ENCODE measurements around the gene DMRTA1. TPM values are rescaled to one million over a fixed set of nuclear protein-coding genes. Genes with fewer than 3 reads are reported as not detected.
"Not testable (repeated sequence)": the region's sequence is repeated elsewhere in the genome, so short reads cannot be mapped to it uniquely, and the experiment has no call there.

Gene DMRTA1
- total and polyA plus RNA-seq, 7 experiments from 2014 or later: 0.10 TPM; not detected in 6

- Histone ChIP-seq H3K36me3 (ENCODE audit: control insufficient read depth in 2 of 3, insufficient read depth in 3 of 3, low read length in 3 of 3) (no peaks in the 10 kb centered on the region), H3K9me3 (ENCODE audit: control insufficient read depth in 2 of 3, low read length in 3 of 3) (no peaks in the 10 kb centered on the region), H3K4me3 (ENCODE audit: low read length) (no peak overlapping the region), H3K27me3 (ENCODE audit: control insufficient read depth in 2 of 2, insufficient read depth in 2 of 2, low read length in 2 of 2) (peaks cover 0 to 2% of the 10 kb centered on the region in 2 donors), H3K4me1 (ENCODE audit: control insufficient read depth in 2 of 2, insufficient read depth in 2 of 2, low read length in 2 of 2) (no peaks in the 10 kb centered on the region), H3K27ac (ENCODE audit: low read depth, low read length) (no peak overlapping the region)
- ATAC-seq: no peak
- no peaks in the 10 kb centered on the region for H3K36me3 Mint-ChIP-seq
- H3K27me3 Mint-ChIP-seq: peaks cover 8 to 62% (median 23%) of the 10 kb centered on the region in 5 donors
- no peaks in the 10 kb centered on the region for H3K9me3 Mint-ChIP-seq
- ChIA-PET CTCF (no interaction called here), POLR2A (no interaction called here)
- no peak for DNase-seq
- no peak overlapping the region for H3K27ac Mint-ChIP-seq
- no peak overlapping the region for H3K4me3 Mint-ChIP-seq
- intact Hi-C loops (cut with micrococcal nuclease): loop anchor here in 1 of 2 donors (10.0 kb wide), 2 partner anchors 420 to 450 kb away; partner anchors contain the start of gene CDKN2B
- H3K4me1 Mint-ChIP-seq: no peaks in the 10 kb centered on the region
These were observed 8.6 kb downstream of the DMRTA1 start for GRCh38 chr9:22455181-22455580.

- H3K36me3 Mint-ChIP-seq: no peaks in the 10 kb centered on the region
- H3K4me3 ChIP-seq (ENCODE audit: low read length): no peak overlapping the region
- peaks cover 0 to 52% (median 15%) of the 10 kb centered on the region in 5 donors for H3K27me3 Mint-ChIP-seq
- DNase-seq: no peak
- intact Hi-C loops (cut with micrococcal nuclease): loop anchor here in 1 of 2 donors (10.0 kb wide), 2 partner anchors 423 to 453 kb away; partner anchors contain the start of gene CDKN2B
- H3K4me1 Mint-ChIP-seq: no peaks in the 10 kb centered on the region
- no peaks in the 10 kb centered on the region for H3K4me1 ChIP-seq (ENCODE audit: control insufficient read depth in 2 of 2, insufficient read depth in 2 of 2, low read length in 2 of 2)
- ATAC-seq: no peak
- POLR2A ChIA-PET: no interaction called here
- no peaks in the 10 kb centered on the region for H3K9me3 ChIP-seq (ENCODE audit: control insufficient read depth in 2 of 3, low read length in 3 of 3)
- no peak overlapping the region for H3K4me3 Mint-ChIP-seq
- no peak overlapping the region for H3K27ac Mint-ChIP-seq
- no peak overlapping the region for H3K27ac ChIP-seq (ENCODE audit: low read depth, low read length)
- no peaks in the 10 kb centered on the region for H3K9me3 Mint-ChIP-seq
- H3K27me3 ChIP-seq (ENCODE audit: control insufficient read depth in 2 of 2, insufficient read depth in 2 of 2, low read length in 2 of 2): no peaks in the 10 kb centered on the region
- CTCF ChIA-PET: no interaction called here
- H3K36me3 ChIP-seq (ENCODE audit: control insufficient read depth in 2 of 3, insufficient read depth in 3 of 3, low read length in 3 of 3): no peaks in the 10 kb centered on the region
These were observed 10.8 kb downstream of the DMRTA1 start for GRCh38 chr9:22457448-22457847.

GRCh38 chr9:22463205-22463604 lies 16.6 kb downstream of the DMRTA1 start:
- Histone ChIP-seq H3K9me3 (ENCODE audit: control insufficient read depth in 2 of 3, low read length in 3 of 3) (no peaks in the 10 kb centered on the region), H3K36me3 (ENCODE audit: control insufficient read depth in 2 of 3, insufficient read depth in 3 of 3, low read length in 3 of 3) (no peaks in the 10 kb centered on the region), H3K4me1 (ENCODE audit: control insufficient read depth in 2 of 2, insufficient read depth in 2 of 2, low read length in 2 of 2) (no peaks in the 10 kb centered on the region), H3K27ac (ENCODE audit: low read depth, low read length) (no peak overlapping the region), H3K27me3 (ENCODE audit: control insufficient read depth in 2 of 2, insufficient read depth in 2 of 2, low read length in 2 of 2) (no peaks in the 10 kb centered on the region), H3K4me3 (ENCODE audit: low read length) (no peak overlapping the region)
- H3K27me3 Mint-ChIP-seq: peaks cover 0 to 18% (median under 1%) of the 10 kb centered on the region in 5 donors
- no peak overlapping the region for H3K4me3 Mint-ChIP-seq
- ChIA-PET POLR2A (no interaction called here), CTCF (interaction anchor here (0.8 kb wide), 1 partner anchor 11 kb away, joined by 4 read pairs; no protein-coding TSS in a partner anchor)
- ATAC-seq: no peak
- H3K4me1 Mint-ChIP-seq: no peaks in the 10 kb centered on the region
- no peak overlapping the region for H3K27ac Mint-ChIP-seq
- DNase-seq: no peak
- intact Hi-C loops (cut with micrococcal nuclease): no loop called here
- no peaks in the 10 kb centered on the region for H3K9me3 Mint-ChIP-seq
- no peaks in the 10 kb centered on the region for H3K36me3 Mint-ChIP-seq

GRCh38 chr9:22469928-22470544 lies 23.4 kb downstream of the DMRTA1 start:
- H3K27ac Mint-ChIP-seq: no peak overlapping the region
- H3K36me3 Mint-ChIP-seq: no peaks in the 10 kb centered on the region
- H3K27me3 Mint-ChIP-seq: no peaks in the 10 kb centered on the region
- DNase-seq: no peak
- no peaks in the 10 kb centered on the region for H3K36me3 ChIP-seq (ENCODE audit: control insufficient read depth in 2 of 3, insufficient read depth in 3 of 3, low read length in 3 of 3)
- H3K9me3 Mint-ChIP-seq: no peaks in the 10 kb centered on the region
- H3K4me1 ChIP-seq (ENCODE audit: control insufficient read depth in 2 of 2, insufficient read depth in 2 of 2, low read length in 2 of 2): no peaks in the 10 kb centered on the region
- intact Hi-C loops (cut with micrococcal nuclease): loop anchor here in 1 of 2 donors (10.0 kb wide), 1 partner anchor 55 kb away; no protein-coding TSS in a partner anchor
- peak; percentile 56 for ATAC-seq
- no peak overlapping the region for H3K27ac ChIP-seq (ENCODE audit: low read depth, low read length)
- H3K27me3 ChIP-seq (ENCODE audit: control insufficient read depth in 2 of 2, insufficient read depth in 2 of 2, low read length in 2 of 2): no peaks in the 10 kb centered on the region
- no peaks in the 10 kb centered on the region for H3K9me3 ChIP-seq (ENCODE audit: control insufficient read depth in 2 of 3, low read length in 3 of 3)
- CTCF ChIA-PET: no interaction called here
- H3K4me1 Mint-ChIP-seq: no peaks in the 10 kb centered on the region
- POLR2A ChIA-PET: no interaction called here
- H3K4me3 Mint-ChIP-seq: no peak overlapping the region
- H3K4me3 ChIP-seq (ENCODE audit: low read length): no peak overlapping the region

- intact Hi-C loops (cut with micrococcal nuclease): no loop called here
- H3K9me3 Mint-ChIP-seq: peaks cover 0 to 26% (median 6%) of the 10 kb centered on the region in 11 donors
- ATAC-seq (no peak), DNase-seq (no peak)
- peaks cover 0 to 3% (median 0%) of the 10 kb centered on the region in 5 donors for H3K36me3 Mint-ChIP-seq
- no peak overlapping the region for H3K27ac Mint-ChIP-seq
- no peak overlapping the region for H3K4me3 Mint-ChIP-seq
- CTCF ChIA-PET: no interaction called here
- no peaks in the 10 kb centered on the region for H3K36me3 ChIP-seq (ENCODE audit: control insufficient read depth in 2 of 3, insufficient read depth in 3 of 3, low read length in 3 of 3)
- no peaks in the 10 kb centered on the region for H3K27me3 ChIP-seq (ENCODE audit: control insufficient read depth in 2 of 2, insufficient read depth in 2 of 2, low read length in 2 of 2)
- no peak overlapping the region for H3K27ac ChIP-seq (ENCODE audit: low read depth, low read length)
- no peak overlapping the region for H3K4me3 ChIP-seq (ENCODE audit: low read length)
- H3K27me3 Mint-ChIP-seq: peaks cover 0 to 11% (median 0%) of the 10 kb centered on the region in 5 donors
- POLR2A ChIA-PET: no interaction called here
- no peaks in the 10 kb centered on the region for H3K9me3 ChIP-seq (ENCODE audit: control insufficient read depth in 2 of 3, low read length in 3 of 3)
- no peaks in the 10 kb centered on the region for H3K4me1 ChIP-seq (ENCODE audit: control insufficient read depth in 2 of 2, insufficient read depth in 2 of 2, low read length in 2 of 2)
- H3K4me1 Mint-ChIP-seq: no peaks in the 10 kb centered on the region
These were observed 34.9 kb downstream of the DMRTA1 start for GRCh38 chr9:22481566-22481965.

GRCh38 chr9:22483528-22484070 lies 37.0 kb downstream of the DMRTA1 start:
- no peaks in the 10 kb centered on the region for H3K9me3 ChIP-seq (ENCODE audit: control insufficient read depth in 2 of 3, low read length in 3 of 3)
- no peaks in the 10 kb centered on the region for H3K4me1 ChIP-seq (ENCODE audit: control insufficient read depth in 2 of 2, insufficient read depth in 2 of 2, low read length in 2 of 2)
- H3K36me3 Mint-ChIP-seq: peaks cover 0 to 3% (median 0%) of the 10 kb centered on the region in 5 donors
- no peak for ATAC-seq
- H3K27ac Mint-ChIP-seq: no peak overlapping the region
- H3K9me3 Mint-ChIP-seq: peaks cover 0 to 26% (median 7%) of the 10 kb centered on the region in 11 donors
- no peak for DNase-seq
- H3K27me3 ChIP-seq (ENCODE audit: control insufficient read depth in 2 of 2, insufficient read depth in 2 of 2, low read length in 2 of 2): no peaks in the 10 kb centered on the region
- peaks cover 0 to 8% (median 0%) of the 10 kb centered on the region in 5 donors for H3K27me3 Mint-ChIP-seq
- H3K27ac ChIP-seq (ENCODE audit: low read depth, low read length): no peak overlapping the region
- intact Hi-C loops (cut with micrococcal nuclease): no loop called here
- H3K4me3 ChIP-seq (ENCODE audit: low read length): no peak overlapping the region
- no peak overlapping the region for H3K4me3 Mint-ChIP-seq
- ChIA-PET POLR2A (no interaction called here), CTCF (no interaction called here)
- H3K36me3 ChIP-seq (ENCODE audit: control insufficient read depth in 2 of 3, insufficient read depth in 3 of 3, low read length in 3 of 3): no peaks in the 10 kb centered on the region
- no peaks in the 10 kb centered on the region for H3K4me1 Mint-ChIP-seq

- H3K4me3 Mint-ChIP-seq; DNase-seq; H3K27ac ChIP-seq (ENCODE audit: low read depth, low read length); H3K4me1 ChIP-seq (ENCODE audit: control insufficient read depth in 2 of 2, insufficient read depth in 2 of 2, low read length in 2 of 2); intact Hi-C loops (cut with micrococcal nuclease); POLR2A ChIA-PET; H3K36me3 ChIP-seq (ENCODE audit: control insufficient read depth in 2 of 3, insufficient read depth in 3 of 3, low read length in 3 of 3); H3K4me1 Mint-ChIP-seq; H3K27me3 ChIP-seq (ENCODE audit: control insufficient read depth in 2 of 2, insufficient read depth in 2 of 2, low read length in 2 of 2); ATAC-seq; H3K9me3 ChIP-seq (ENCODE audit: control insufficient read depth in 2 of 3, low read length in 3 of 3); H3K4me3 ChIP-seq (ENCODE audit: low read length); CTCF ChIA-PET; H3K27me3 Mint-ChIP-seq; H3K27ac Mint-ChIP-seq; H3K36me3 Mint-ChIP-seq: not testable (repeated sequence)
- H3K9me3 Mint-ChIP-seq: peaks cover 0 to 11% (median 3%) of the 10 kb centered on the region in 11 donors
These were observed 49.6 kb downstream of the DMRTA1 start for GRCh38 chr9:22496197-22496596.

All from naive thymus-derived CD4-positive, alpha-beta T cell (primary cell).